ENCODE results near the gene KCTD13.

The KCTD13 gene

GRCh38 chr16:29857133-29857760 lies 68.8 kb downstream of the KCTD13 start:
- no peak for TF ChIP-seq CTCF (IDR thresholded peaks at IDR 0.05; ENCODE audit: low read depth, low read length)
- no peak overlapping the region for H3K4me3 ChIP-seq (ENCODE audit: low read depth, low read length)

Measured in WI38 (cell line).